ENCODE results near the gene PTPRC. TPM values are rescaled to one million over a fixed set of nuclear protein-coding genes. Genes with fewer than 3 reads are reported as not detected.

PTPRC gene
- total RNA-seq, 2 donors from 2014 or later, result 27.1 to 86.8 TPM

GRCh38 chr1:198797656-198798055 is 158.8 kb downstream of the PTPRC start:
- Histone ChIP-seq H3K27me3 (replicated peaks; ENCODE audit: insufficient read depth) (no peaks in the 10 kb centered on the region), H3K27ac (no peak overlapping the region), H3K4me3 (no peak overlapping the region), H3K9me3 (no peaks in the 10 kb centered on the region), H3K36me3 (no peaks in the 10 kb centered on the region), H3K4me1 (ENCODE audit: control insufficient read depth in 1 of 2, low read depth in 2 of 2) (no peaks in the 10 kb centered on the region)
- TF ChIP-seq CTCF (IDR thresholded peaks at IDR 0.05), result no peak
- ATAC-seq (ENCODE audit: insufficient number of reproducible peaks, low FRiP score, low read depth), result no peak
- no peak for DNase-seq (ENCODE audit: low spot score)

GRCh38 chr1:198798923-198799386 is 160.1 kb downstream of the PTPRC start:
- ATAC-seq (ENCODE audit: insufficient number of reproducible peaks, low FRiP score, low read depth), result no peak
- no peak for TF ChIP-seq CTCF (IDR thresholded peaks at IDR 0.05)

GRCh38 chr1:198805498-198806151 is 166.8 kb downstream of the PTPRC start:
- H3K36me3 ChIP-seq, result no peaks in the 10 kb centered on the region
- DNase-seq (ENCODE audit: low spot score) (no peak), ATAC-seq (ENCODE audit: insufficient number of reproducible peaks, low FRiP score, low read depth) (no peak)
- H3K4me3 ChIP-seq, result no peak overlapping the region
- TF ChIP-seq CTCF (IDR thresholded peaks at IDR 0.05), result no peak
- H3K9me3 ChIP-seq, result no peaks in the 10 kb centered on the region
- no peak overlapping the region for H3K27ac ChIP-seq
- H3K27me3 ChIP-seq (replicated peaks; ENCODE audit: insufficient read depth), result no peaks in the 10 kb centered on the region
- no peaks in the 10 kb centered on the region for H3K4me1 ChIP-seq (ENCODE audit: control insufficient read depth in 1 of 2, low read depth in 2 of 2)

More at GRCh38 chr1:198798923-198799386, 160.1 kb downstream of the PTPRC start:
- DNase-seq (ENCODE audit: low spot score), result no peak
- Histone ChIP-seq H3K36me3 (no peaks in the 10 kb centered on the region), H3K4me3 (no peak overlapping the region), H3K4me1 (ENCODE audit: control insufficient read depth in 1 of 2, low read depth in 2 of 2) (no peaks in the 10 kb centered on the region), H3K9me3 (no peaks in the 10 kb centered on the region), H3K27me3 (replicated peaks; ENCODE audit: insufficient read depth) (no peaks in the 10 kb centered on the region), H3K27ac (no peak overlapping the region)

GRCh38 chr1:198806861-198807260 is 168.0 kb downstream of the PTPRC start:
- no peaks in the 10 kb centered on the region for H3K27me3 ChIP-seq (replicated peaks; ENCODE audit: insufficient read depth)
- no peaks in the 10 kb centered on the region for H3K36me3 ChIP-seq
- TF ChIP-seq CTCF (IDR thresholded peaks at IDR 0.05), result no peak
- H3K27ac ChIP-seq, result no peak overlapping the region
- DNase-seq (ENCODE audit: low spot score) (no peak), ATAC-seq (ENCODE audit: insufficient number of reproducible peaks, low FRiP score, low read depth) (no peak)
- H3K4me3 ChIP-seq, result no peak overlapping the region
- H3K4me1 ChIP-seq (ENCODE audit: control insufficient read depth in 1 of 2, low read depth in 2 of 2), result no peaks in the 10 kb centered on the region
- no peaks in the 10 kb centered on the region for H3K9me3 ChIP-seq

Other genes starting within 250 kb of the PTPRC start
- gene ATP6V1G3, start 98.4 kb upstream of the PTPRC start, total RNA-seq, result not detected